B cell (primary cell): ENCODE data around the gene CDK5R2.

Experiments
- CTCF ChIP-seq: fragments of 200-600 bp; IDR thresholded peaks from one replicate; pipeline ENCODE4 v1.8.0; 2022; ENCODE audit warnings: antibody characterized with exemption, mild to moderate bottlenecking
- EZH2 ChIP-seq: IDR thresholded peaks from 2 replicates; pipeline ENCODE4 v1.6.1; 2012; ENCODE audit warnings: borderline replicate concordance, low read depth, mild to moderate bottlenecking, moderate library complexity, low read length; ENCODE audit not compliant: insufficient read depth, poor library complexity, severe bottlenecking

GRCh38 chr2:219003979-219004378 is 44.5 kb downstream of the CDK5R2 start:
- TF ChIP-seq CTCF (no peak), EZH2 (no peak)
